CD4-positive, alpha-beta memory T cell (primary cell): Measurements from ENCODE around the gene UBE2H. TPM values are rescaled to one million over a fixed set of nuclear protein-coding genes. Genes with fewer than 3 reads are reported as not detected.

Source experiments
- CTCF ChIA-PET: fragments of 350-600 bp; sonication (Branson Sonifier 250); formaldehyde crosslinking; loops from one replicate; lab custom pipeline; 2021; ENCODE audit warnings: inconsistent platforms; ENCODE audit not compliant: partially characterized antibody; lab: Charles Lee
- POLR2A ChIA-PET: fragments of 350-600 bp; sonication (Branson Sonifier 250); formaldehyde crosslinking; loops from one replicate; lab custom pipeline; 2021; ENCODE audit not compliant: partially characterized antibody; lab: Charles Lee
- DNase-seq, 5 donors: peaks; one replicate each; pipeline versions ENCODE4 v3.0.0 to v3.0.0-alpha.2; 2020 to 2022; ENCODE audit warnings: mixed read lengths in 1 of 5
- H3K27ac ChIP-seq: one replicate; pipeline ENCODE4 v1.7.0; 2013; ENCODE audit warnings: low read depth, low read length
- H3K27me3 ChIP-seq: 2 replicates; pipeline ENCODE4 v1.7.0; 2013; ENCODE audit warnings: mild to moderate bottlenecking, low read length, moderate library complexity; ENCODE audit not compliant: insufficient read depth
- H3K36me3 ChIP-seq: 2 replicates; pipeline ENCODE4 v1.7.0; 2013; ENCODE audit warnings: mild to moderate bottlenecking, low read length, moderate library complexity; ENCODE audit not compliant: insufficient read depth
- H3K4me1 ChIP-seq: 2 replicates; pipeline ENCODE4 v1.7.0; 2013; ENCODE audit warnings: mild to moderate bottlenecking, low read length, moderate library complexity; ENCODE audit not compliant: insufficient read depth
- H3K4me3 ChIP-seq, 2 donors: one replicate each; pipeline ENCODE4 v1.7.0; 2013; ENCODE audit warnings: low read length in 2 of 2, mild to moderate bottlenecking in 1 of 2
- H3K9me3 ChIP-seq, 2 donors: one replicate each; pipeline ENCODE4 v1.7.0; 2013; ENCODE audit warnings: low read length in 2 of 2, control low read depth in 1 of 2; ENCODE audit not compliant: control insufficient read depth in 1 of 2
- H3K27ac Mint-ChIP-seq, 7 donors: one replicate each; pipeline ENCODE4 v1.8.0; 2020 to 2021; ENCODE audit warnings: mixed read lengths in 7 of 7, mild to moderate bottlenecking in 6 of 7, inconsistent platforms in 3 of 7, moderate library complexity in 3 of 7
- H3K27me3 Mint-ChIP-seq, 2 donors: one replicate each; pipeline ENCODE4 v1.8.0; 2020 to 2021; ENCODE audit warnings: mixed read lengths in 2 of 2
- H3K36me3 Mint-ChIP-seq, 2 donors: one replicate each; pipeline ENCODE4 v1.8.0; 2020 to 2021; ENCODE audit warnings: mixed read lengths in 2 of 2, inconsistent platforms in 1 of 2, mild to moderate bottlenecking in 1 of 2
- H3K4me1 Mint-ChIP-seq, 4 donors: one replicate each; pipeline ENCODE4 v1.8.0; 2020 to 2021; ENCODE audit warnings: mixed read lengths in 4 of 4, mild to moderate bottlenecking in 1 of 4
- H3K4me3 Mint-ChIP-seq, 8 donors: one replicate each; pipeline ENCODE4 v1.8.0; 2020 to 2021; ENCODE audit warnings: mixed read lengths in 8 of 8, mild to moderate bottlenecking in 7 of 8, moderate library complexity in 6 of 8, inconsistent platforms in 3 of 8
- H3K9me3 Mint-ChIP-seq, 8 donors: one replicate each; pipeline ENCODE4 v1.8.0; 2020 to 2021; ENCODE audit warnings: mixed read lengths in 8 of 8, mild to moderate bottlenecking in 5 of 8, inconsistent platforms in 3 of 8, moderate library complexity in 1 of 8
- intact Hi-C: fragments of 100-400 bp; cut with micrococcal nuclease; formaldehyde crosslinking; loops from one replicate; pipeline ENCODE4 v1.15.1; 2023
- polyA plus RNA-seq, 2 donors: library from polyadenylated mRNA; unstranded; fragments of 300-500 nt; fragmentation: Illumina TruSeq; gene quantifications; one replicate each; pipeline ENCODE4 v1.2.3, GENCODE V29; 2021
- total RNA-seq, 2 experiments: library from RNA; stranded (reverse); gene quantifications; one replicate each; pipeline ENCODE4 v1.2.3, GENCODE V29; 2021

Gene UBE2H
- total RNA-seq (10 to 100 TPM; 42.6 to 43.8 TPM), polyA plus RNA-seq (10 to 100 TPM; 45.8 to 56.6 TPM)

GRCh38 chr7:129952653-129953560 lies at the start of gene UBE2H:
UBE2H (minus strand) TSS chr7:129952960; CDS start chr7:129952555, 405 bp downstream.
- Mint-ChIP-seq H3K4me1 (peaks cover 5 to 16% (median 7%) of the 10 kb centered on the region in 4 donors), H3K9me3 (peaks cover 0 to 6% (median 0%) of the 10 kb centered on the region in 8 donors), H3K36me3 (peaks cover 0 to 10% of the 10 kb centered on the region in 2 donors), H3K27me3 (peaks cover 0 to 2% of the 10 kb centered on the region in 2 donors), H3K27ac (peak within 1 kb of the TSS in 6 of 7 donors; percentile 94 to 100 (median 100)), H3K4me3 (peak within 1 kb of the TSS; percentile 95 to 100 (median 99))
- H3K4me3 ChIP-seq: peak within 1 kb of the TSS; percentile 53 to 85
- ChIA-PET CTCF (no interaction called here), POLR2A (interaction anchor here (1.0 to 1.6 kb wide), 3 partner anchors 46 to 110 kb away, joined by 4 to 7 read pairs (median 4); no protein-coding TSS in a partner anchor)
- H3K9me3 ChIP-seq: no peaks in the 10 kb centered on the region
- H3K27ac ChIP-seq: peak within 1 kb of the TSS; percentile 96
- H3K27me3 ChIP-seq: no peaks in the 10 kb centered on the region
- H3K4me1 ChIP-seq: peaks cover 42% of the 10 kb centered on the region
- intact Hi-C loops: loop anchor here (2.0 kb wide), 2 partner anchors 118 to 128 kb away; partner anchors contain the start of gene KLHDC10
- H3K36me3 ChIP-seq: no peaks in the 10 kb centered on the region
- DNase-seq: peak; percentile 83 to 89 (median 86)

- intact Hi-C loops: no loop called here
- Histone ChIP-seq H3K4me3 (no peak overlapping the region), H3K9me3 (no peaks in the 10 kb centered on the region), H3K4me1 (no peaks in the 10 kb centered on the region), H3K27ac (no peak overlapping the region), H3K27me3 (no peaks in the 10 kb centered on the region), H3K36me3 (no peaks in the 10 kb centered on the region)
- no peaks in the 10 kb centered on the region for H3K4me1 Mint-ChIP-seq
- no peak for DNase-seq
- H3K36me3 Mint-ChIP-seq: no peaks in the 10 kb centered on the region
- H3K27me3 Mint-ChIP-seq: no peaks in the 10 kb centered on the region
- H3K9me3 Mint-ChIP-seq: no peaks in the 10 kb centered on the region
- ChIA-PET CTCF (interaction anchor here (1.5 kb wide), 1 partner anchor 13 kb away, joined by 4 read pairs; no protein-coding TSS in a partner anchor), POLR2A (no interaction called here)
- no peak overlapping the region for H3K27ac Mint-ChIP-seq
- no peak overlapping the region for H3K4me3 Mint-ChIP-seq
Measured at GRCh38 chr7:129998446-129998845, 45.7 kb upstream of the UBE2H start.

DNA sequence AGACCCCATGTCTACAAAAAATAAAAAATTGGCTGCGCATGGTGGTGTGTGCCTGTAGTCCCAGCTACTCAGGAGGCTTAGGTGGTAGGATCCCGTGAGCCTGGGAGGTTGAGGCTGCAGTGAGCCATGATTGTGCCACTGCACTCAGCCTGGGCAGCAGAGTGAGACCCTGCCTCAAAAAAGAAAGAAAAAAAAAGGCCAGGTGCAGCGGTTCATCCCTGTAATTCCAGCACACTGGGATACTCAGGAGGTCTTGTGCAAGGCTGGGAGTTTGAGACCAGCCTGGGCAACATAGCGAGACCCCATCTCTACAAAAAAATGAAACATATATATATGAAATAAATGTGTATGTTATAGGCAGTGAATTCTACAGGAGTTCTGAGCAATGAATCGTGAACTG lies 44.5 kb upstream of the UBE2H start:
- no peak overlapping the region for H3K4me3 Mint-ChIP-seq
- H3K36me3 ChIP-seq: no peaks in the 10 kb centered on the region
- ChIA-PET POLR2A (no interaction called here), CTCF (interaction anchor here (1.5 kb wide), 1 partner anchor 14 kb away, joined by 4 read pairs; no protein-coding TSS in a partner anchor)
- no peaks in the 10 kb centered on the region for H3K36me3 Mint-ChIP-seq
- intact Hi-C loops: no loop called here
- H3K9me3 ChIP-seq: no peaks in the 10 kb centered on the region
- H3K27me3 Mint-ChIP-seq: no peaks in the 10 kb centered on the region
- no peak overlapping the region for H3K4me3 ChIP-seq
- H3K27ac ChIP-seq: no peak overlapping the region
- H3K27me3 ChIP-seq: no peaks in the 10 kb centered on the region
- H3K27ac Mint-ChIP-seq: no peak overlapping the region
- no peaks in the 10 kb centered on the region for H3K4me1 ChIP-seq
- no peaks in the 10 kb centered on the region for H3K9me3 Mint-ChIP-seq
- no peak for DNase-seq
- H3K4me1 Mint-ChIP-seq: no peaks in the 10 kb centered on the region

DNA sequence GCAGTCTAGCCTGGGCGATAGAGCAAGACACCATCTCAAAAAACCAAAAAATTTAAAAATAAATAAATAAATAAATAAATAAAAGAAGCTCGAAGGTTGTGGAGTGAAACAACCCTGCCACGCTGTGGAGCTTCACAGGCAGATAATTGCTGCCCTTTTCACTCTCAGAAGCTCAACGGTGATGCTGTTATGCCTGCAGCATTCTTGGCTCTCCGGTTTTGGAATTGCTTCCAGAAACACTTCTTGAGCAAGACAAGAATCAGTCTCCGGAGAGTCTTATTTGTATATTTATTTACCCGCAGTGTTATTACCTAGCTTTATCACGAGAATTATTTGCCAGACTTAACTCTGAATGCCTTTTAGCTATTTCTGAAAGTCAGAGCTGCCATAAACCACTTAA lies 40.5 kb upstream of the UBE2H start:
- H3K27ac ChIP-seq: no peak overlapping the region
- CTCF ChIA-PET: interaction anchor here (2.1 kb wide), 1 partner anchor 17 kb away, joined by 10 read pairs; no protein-coding TSS in a partner anchor
- H3K36me3 ChIP-seq: no peaks in the 10 kb centered on the region
- H3K9me3 ChIP-seq: no peaks in the 10 kb centered on the region
- H3K9me3 Mint-ChIP-seq: no peaks in the 10 kb centered on the region
- DNase-seq: no peak
- peaks cover 0 to 11% (median 5%) of the 10 kb centered on the region in 4 donors for H3K4me1 Mint-ChIP-seq
- no peak overlapping the region for H3K27ac Mint-ChIP-seq
- H3K4me3 ChIP-seq: no peak overlapping the region
- H3K4me3 Mint-ChIP-seq: no peak overlapping the region
- no peaks in the 10 kb centered on the region for H3K36me3 Mint-ChIP-seq
- no peaks in the 10 kb centered on the region for H3K27me3 Mint-ChIP-seq
- intact Hi-C loops: no loop called here
- peaks cover 6% of the 10 kb centered on the region for H3K4me1 ChIP-seq
- POLR2A ChIA-PET: no interaction called here
- H3K27me3 ChIP-seq: no peaks in the 10 kb centered on the region

- H3K9me3 Mint-ChIP-seq: no peaks in the 10 kb centered on the region
- no peak for DNase-seq
- ChIA-PET CTCF (interaction anchor here (0.6 kb wide), 1 partner anchor 20 kb away, joined by 3 read pairs; no protein-coding TSS in a partner anchor), POLR2A (no interaction called here)
- H3K9me3 ChIP-seq: no peaks in the 10 kb centered on the region
- no peaks in the 10 kb centered on the region for H3K36me3 Mint-ChIP-seq
- H3K27ac ChIP-seq: no peak overlapping the region
- H3K4me3 ChIP-seq: no peak overlapping the region
- peaks cover 6% of the 10 kb centered on the region for H3K4me1 ChIP-seq
- no peaks in the 10 kb centered on the region for H3K36me3 ChIP-seq
- peaks cover 0 to 11% (median 5%) of the 10 kb centered on the region in 4 donors for H3K4me1 Mint-ChIP-seq
- H3K27me3 ChIP-seq: no peaks in the 10 kb centered on the region
- H3K4me3 Mint-ChIP-seq: peak overlapping the region in 1 of 8 donors; percentile 42
- intact Hi-C loops: no loop called here
- H3K27me3 Mint-ChIP-seq: peaks cover 0 to 2% of the 10 kb centered on the region in 2 donors
- peak overlapping the region in 2 of 7 donors; percentile 55 to 57 for H3K27ac Mint-ChIP-seq
Measured at GRCh38 chr7:129990403-129991192, 37.8 kb upstream of the UBE2H start.

GRCh38 chr7:129989466-129989865 lies 36.7 kb upstream of the UBE2H start:
- intact Hi-C loops: no loop called here
- ChIA-PET POLR2A (no interaction called here), CTCF (no interaction called here)
- Mint-ChIP-seq H3K27ac (peak overlapping the region in 2 of 7 donors; percentile 70 to 80), H3K4me3 (no peak overlapping the region), H3K4me1 (peaks cover 0 to 11% (median 5%) of the 10 kb centered on the region in 4 donors), H3K27me3 (peaks cover 0 to 2% of the 10 kb centered on the region in 2 donors), H3K36me3 (no peaks in the 10 kb centered on the region), H3K9me3 (no peaks in the 10 kb centered on the region)
- no peaks in the 10 kb centered on the region for H3K36me3 ChIP-seq
- peaks cover 6% of the 10 kb centered on the region for H3K4me1 ChIP-seq
- H3K9me3 ChIP-seq: no peaks in the 10 kb centered on the region
- no peaks in the 10 kb centered on the region for H3K27me3 ChIP-seq
- no peak overlapping the region for H3K4me3 ChIP-seq
- no peak overlapping the region for H3K27ac ChIP-seq
- DNase-seq: peak in 4 of 5 donors; percentile 7 to 49 (median 16)
